CD4-positive, alpha-beta T cell (primary cell): Measurements from ENCODE around the gene L1CAM. TPM values are rescaled to one million over a fixed set of nuclear protein-coding genes. Genes with fewer than 3 reads are reported as not detected.

ENCODE experiments used
- ATAC-seq: fragments of 200-7000 bp; cut with Tn5 transposase; one replicate; pipeline ENCODE4 v1.10.0; 2022; ENCODE audit warnings: mild to moderate bottlenecking; ENCODE audit not compliant: poor library complexity
- CTCF ChIA-PET: fragments of 350-600 bp; sonication (Branson Sonifier 250); formaldehyde crosslinking; loops from one replicate; lab custom pipeline; 2021; ENCODE audit warnings: antibody characterized with exemption, inconsistent platforms; lab: Charles Lee
- POLR2A ChIA-PET: fragments of 350-600 bp; sonication (Branson Sonifier 250); formaldehyde crosslinking; loops from one replicate; lab custom pipeline; 2021; ENCODE audit warnings: antibody characterized with exemption, inconsistent platforms; lab: Charles Lee
- DNase-seq, 14 experiments: peaks; one replicate each; pipeline ENCODE4 v3.0.0-alpha.2; 2013 to 2020; ENCODE audit warnings: mixed read lengths in 2 of 14
- H3K27ac ChIP-seq, 2 donors: one replicate each; pipeline versions ENCODE4 v1.5.1 to v1.7.0; 2013; ENCODE audit warnings: low read length in 2 of 2, low read depth in 1 of 2, mild to moderate bottlenecking in 1 of 2
- H3K27me3 ChIP-seq, 2 experiments: 1 replicate in 1 of 2; 2 replicates in 1 of 2; pipeline versions ENCODE4 v1.6.1 to v1.7.0; 2013; ENCODE audit warnings: low read length in 2 of 2, control low read depth in 1 of 2, mild to moderate bottlenecking in 1 of 2, moderate library complexity in 1 of 2; ENCODE audit not compliant: insufficient read depth in 2 of 2, control insufficient read depth in 1 of 2
- H3K36me3 ChIP-seq: one replicate; pipeline ENCODE4 v1.6.1; 2013; ENCODE audit warnings: low read length, control low read depth; ENCODE audit not compliant: insufficient read depth
- H3K4me1 ChIP-seq: one replicate; pipeline ENCODE4 v1.6.1; 2013; ENCODE audit warnings: low read length, control low read depth; ENCODE audit not compliant: insufficient read depth
- H3K4me3 ChIP-seq: one replicate; pipeline ENCODE4 v1.5.1; 2013; ENCODE audit warnings: mild to moderate bottlenecking, low read length, moderate library complexity
- H3K9me3 ChIP-seq, 2 experiments: 1 replicate in 1 of 2; 2 replicates in 1 of 2; pipeline versions ENCODE4 v1.6.1 to v1.7.0; 2013; ENCODE audit warnings: low read length in 2 of 2, mild to moderate bottlenecking in 2 of 2, control low read depth in 1 of 2, moderate library complexity in 1 of 2; ENCODE audit not compliant: control insufficient read depth in 1 of 2, insufficient read depth in 1 of 2
- H3K27ac Mint-ChIP-seq: one replicate; pipeline ENCODE4 v1.8.0; 2020; ENCODE audit warnings: mixed read lengths
- H3K27me3 Mint-ChIP-seq: one replicate; pipeline ENCODE4 v1.8.0; 2021; ENCODE audit warnings: mixed read lengths
- H3K36me3 Mint-ChIP-seq: one replicate; pipeline ENCODE4 v1.8.0; 2021; ENCODE audit warnings: low read depth, mixed read lengths
- H3K4me1 Mint-ChIP-seq: one replicate; pipeline ENCODE4 v1.8.0; 2021; ENCODE audit warnings: low read depth, mixed read lengths
- H3K4me3 Mint-ChIP-seq: one replicate; pipeline ENCODE4 v1.8.0; 2020; ENCODE audit warnings: mild to moderate bottlenecking, mixed read lengths
- H3K9me3 Mint-ChIP-seq: one replicate; pipeline ENCODE4 v1.8.0; 2020; ENCODE audit warnings: mixed read lengths
- intact Hi-C, 2 experiments: fragments of 100-400 bp; cut with DNase I in 1 of 2; cut with micrococcal nuclease in 1 of 2; formaldehyde crosslinking; loops; one replicate each; pipeline versions ENCODE4 v1.15.1 to v1.9.0; 2023 to 2025; cut with DNase I, micrococcal nuclease
- total RNA-seq, 174 experiments: library from RNA in 2 of 174; stranded (reverse) in 2 of 174; gene quantifications; one replicate each; pipeline ENCODE4 v1.2.3 and lab custom pipeline; 2021 to 2026
- TF ChIP-seq, protein P1 (sequence below): fragments of 200-600 bp; IDR thresholded peaks from one replicate; pipeline ENCODE4 v1.8.0; 2022; ENCODE audit warnings: antibody characterized with exemption, mild to moderate bottlenecking

L1CAM gene
- total RNA-seq, 2 experiments from 2014 or later, result 0.89 to 1.2 TPM

DNA sequence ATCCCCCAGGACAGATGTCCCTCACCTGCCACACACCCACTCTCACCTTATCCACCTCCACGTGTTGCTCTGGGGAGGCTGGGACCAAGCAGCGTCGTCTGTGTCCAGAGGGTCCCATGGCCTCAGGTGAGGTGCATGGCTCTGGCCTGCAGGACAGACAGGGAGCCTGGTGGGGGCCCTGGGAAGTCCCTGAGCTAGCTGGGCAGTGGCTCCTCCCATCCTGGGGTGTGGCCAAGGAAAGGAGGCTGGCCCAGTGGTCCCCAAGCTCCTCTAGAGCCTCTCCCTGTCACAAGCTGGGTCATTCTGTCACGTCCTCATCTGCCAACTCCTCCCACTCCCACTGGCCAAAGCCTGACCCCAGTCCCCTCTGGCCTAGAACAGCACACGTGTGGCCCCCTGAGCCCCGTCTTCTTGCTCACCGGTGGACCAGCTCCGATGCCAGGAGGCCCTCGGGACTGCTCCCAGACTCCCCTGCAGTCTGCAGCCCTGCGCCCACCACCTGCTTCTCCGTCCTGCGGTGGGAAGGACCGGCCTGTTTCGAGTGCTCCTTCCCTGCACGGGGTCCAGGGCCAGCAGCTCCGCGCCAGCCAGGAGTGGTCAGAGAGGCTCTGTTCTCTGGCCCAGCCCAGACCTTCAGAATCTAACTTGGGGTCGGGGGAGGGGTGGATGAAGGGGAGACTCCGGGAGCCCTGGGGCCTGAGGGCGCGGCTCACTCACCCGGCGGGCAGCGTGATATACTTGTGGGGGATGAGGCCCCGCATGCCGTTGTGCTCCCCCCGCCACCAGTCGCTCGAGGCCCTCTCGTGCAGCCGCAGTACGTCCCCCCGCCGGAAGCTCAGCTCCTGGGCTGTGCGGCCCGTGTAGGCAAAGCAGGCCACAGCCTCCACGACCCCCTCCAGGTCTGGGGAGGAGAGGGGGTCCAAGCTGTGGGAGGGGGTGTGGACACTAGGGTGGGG lies 23.3 kb upstream of the L1CAM start:
- no peak overlapping the region for H3K4me3 Mint-ChIP-seq
- H3K4me1 Mint-ChIP-seq, result peaks cover 23% of the 10 kb centered on the region
- no peak overlapping the region for H3K27ac ChIP-seq
- no peak overlapping the region for H3K27ac Mint-ChIP-seq
- no peaks in the 10 kb centered on the region for H3K27me3 ChIP-seq
- no peak overlapping the region for H3K4me3 ChIP-seq
- H3K4me1 ChIP-seq, result peaks cover 33% of the 10 kb centered on the region
- peaks cover 20% of the 10 kb centered on the region for H3K36me3 Mint-ChIP-seq
- ChIA-PET CTCF (interaction anchor here (0.8 kb wide), 1 partner anchor 14 kb away, joined by 3 read pairs; no protein-coding TSS in a partner anchor), POLR2A (interaction anchor here (1.4 to 7.3 kb wide), 2 partner anchors 17 to 90 kb away, joined by 3 to 63 read pairs; partner anchors contain the start of gene ARHGAP4)
- peaks cover 42% of the 10 kb centered on the region for H3K36me3 ChIP-seq
- intact Hi-C loops, result no loop called here
- TF ChIP-seq, protein P1, sequence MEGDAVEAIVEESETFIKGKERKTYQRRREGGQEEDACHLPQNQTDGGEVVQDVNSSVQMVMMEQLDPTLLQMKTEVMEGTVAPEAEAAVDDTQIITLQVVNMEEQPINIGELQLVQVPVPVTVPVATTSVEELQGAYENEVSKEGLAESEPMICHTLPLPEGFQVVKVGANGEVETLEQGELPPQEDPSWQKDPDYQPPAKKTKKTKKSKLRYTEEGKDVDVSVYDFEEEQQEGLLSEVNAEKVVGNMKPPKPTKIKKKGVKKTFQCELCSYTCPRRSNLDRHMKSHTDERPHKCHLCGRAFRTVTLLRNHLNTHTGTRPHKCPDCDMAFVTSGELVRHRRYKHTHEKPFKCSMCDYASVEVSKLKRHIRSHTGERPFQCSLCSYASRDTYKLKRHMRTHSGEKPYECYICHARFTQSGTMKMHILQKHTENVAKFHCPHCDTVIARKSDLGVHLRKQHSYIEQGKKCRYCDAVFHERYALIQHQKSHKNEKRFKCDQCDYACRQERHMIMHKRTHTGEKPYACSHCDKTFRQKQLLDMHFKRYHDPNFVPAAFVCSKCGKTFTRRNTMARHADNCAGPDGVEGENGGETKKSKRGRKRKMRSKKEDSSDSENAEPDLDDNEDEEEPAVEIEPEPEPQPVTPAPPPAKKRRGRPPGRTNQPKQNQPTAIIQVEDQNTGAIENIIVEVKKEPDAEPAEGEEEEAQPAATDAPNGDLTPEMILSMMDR, result no peak
- no peaks in the 10 kb centered on the region for H3K9me3 ChIP-seq
- no peak for ATAC-seq
- DNase-seq, result peak in 1 of 14 experiments; percentile 7
- no peaks in the 10 kb centered on the region for H3K9me3 Mint-ChIP-seq
- H3K27me3 Mint-ChIP-seq, result no peaks in the 10 kb centered on the region

DNA sequence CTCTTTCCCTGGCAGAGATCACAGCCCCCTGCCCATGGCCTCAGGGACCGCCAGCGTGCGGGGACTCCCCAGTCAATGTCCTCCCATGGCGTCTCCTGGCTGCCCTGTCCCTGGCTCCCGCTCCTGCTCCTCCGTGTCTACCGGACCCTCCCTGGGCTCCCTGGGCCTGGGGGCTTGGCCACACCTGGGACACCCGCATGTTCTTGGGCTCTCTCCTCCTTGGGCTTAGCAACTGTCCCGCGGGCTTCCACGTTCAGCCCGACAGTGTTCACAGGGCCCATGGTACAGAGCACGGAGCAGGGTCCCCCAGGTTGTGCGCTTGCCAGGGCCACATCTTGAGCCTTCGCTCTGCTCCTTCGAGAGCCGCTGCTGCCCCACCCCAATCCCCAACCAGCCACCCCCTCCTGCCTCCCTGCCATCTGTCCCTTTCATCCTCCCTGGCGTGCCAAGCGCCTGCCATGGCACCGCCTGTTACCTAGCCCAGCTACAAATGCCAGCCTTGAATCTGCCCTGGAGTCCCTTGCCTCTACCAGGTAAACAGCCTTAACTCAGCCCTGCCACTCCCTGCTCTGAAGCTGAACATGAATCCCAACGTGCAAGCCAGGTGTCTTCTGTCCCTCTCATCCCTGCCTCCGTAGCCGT lies 22.4 kb upstream of the L1CAM start:
- POLR2A ChIA-PET, result interaction anchor here (1.3 to 7.3 kb wide), 2 partner anchors 18 to 126 kb away, joined by 3 to 63 read pairs; partner anchors contain the start of gene ARHGAP4
- H3K4me1 Mint-ChIP-seq, result peaks cover 32% of the 10 kb centered on the region
- Histone ChIP-seq H3K27ac (no peak overlapping the region), H3K4me1 (peaks cover 42% of the 10 kb centered on the region), H3K9me3 (no peaks in the 10 kb centered on the region), H3K27me3 (no peaks in the 10 kb centered on the region), H3K4me3 (no peak overlapping the region), H3K36me3 (peaks cover 32% of the 10 kb centered on the region)
- peak in 1 of 14 experiments; percentile 1 for DNase-seq
- CTCF ChIA-PET, result interaction anchor here (0.8 kb wide), 1 partner anchor 15 kb away, joined by 3 read pairs; no protein-coding TSS in a partner anchor
- no peak overlapping the region for H3K4me3 Mint-ChIP-seq
- intact Hi-C loops, result no loop called here
- no peak for ATAC-seq
- H3K27me3 Mint-ChIP-seq, result no peaks in the 10 kb centered on the region
- H3K9me3 Mint-ChIP-seq, result no peaks in the 10 kb centered on the region
- H3K36me3 Mint-ChIP-seq, result peaks cover 20% of the 10 kb centered on the region
- H3K27ac Mint-ChIP-seq, result no peak overlapping the region
- TF ChIP-seq, protein P1, result no peak

DNA sequence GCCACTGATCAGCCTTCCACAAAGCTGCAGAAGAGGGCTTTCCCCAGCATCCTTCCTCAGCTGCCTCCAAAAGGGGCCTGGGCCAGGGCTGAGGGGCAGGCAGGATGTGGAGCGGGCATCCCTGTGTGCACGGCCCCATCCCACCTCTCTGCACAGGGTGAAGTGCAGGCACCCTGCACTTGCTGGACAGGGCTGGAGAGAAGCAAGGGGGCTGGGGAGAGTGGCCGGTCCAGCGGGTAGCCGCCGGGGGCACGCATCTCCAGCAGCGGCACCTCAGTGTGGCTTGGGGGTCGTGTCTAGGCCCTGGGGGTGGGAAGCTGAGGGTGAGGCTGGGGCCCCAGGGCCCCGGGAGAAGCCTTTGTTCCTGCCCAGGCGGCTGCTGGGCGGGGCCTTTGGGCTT lies 21.5 kb upstream of the L1CAM start:
- Histone ChIP-seq H3K4me3 (no peak overlapping the region), H3K9me3 (no peaks in the 10 kb centered on the region), H3K4me1 (peaks cover 45% of the 10 kb centered on the region), H3K27me3 (no peaks in the 10 kb centered on the region), H3K27ac (no peak overlapping the region), H3K36me3 (peaks cover 24% of the 10 kb centered on the region)
- CTCF ChIA-PET, result interaction anchor here (2.0 kb wide), 1 partner anchor 40 kb away, joined by 6 read pairs; no protein-coding TSS in a partner anchor
- POLR2A ChIA-PET, result interaction anchor here (1.2 to 7.3 kb wide), 3 partner anchors 19 to 125 kb away, joined by 3 to 63 read pairs (median 3); partner anchors contain the start of gene ARHGAP4
- intact Hi-C loops, result no loop called here
- DNase-seq (no peak), ATAC-seq (no peak)
- H3K27me3 Mint-ChIP-seq, result no peaks in the 10 kb centered on the region
- TF ChIP-seq, protein P1, result no peak
- no peak overlapping the region for H3K4me3 Mint-ChIP-seq
- H3K4me1 Mint-ChIP-seq, result peaks cover 39% of the 10 kb centered on the region
- H3K27ac Mint-ChIP-seq, result peak overlapping the region; percentile 30
- H3K36me3 Mint-ChIP-seq, result peaks cover 17% of the 10 kb centered on the region
- no peaks in the 10 kb centered on the region for H3K9me3 Mint-ChIP-seq
